Measurements from ENCODE around the gene SPRED2. TPM values are rescaled to one million over a fixed set of nuclear protein-coding genes. Genes with fewer than 3 reads are reported as not detected.

The SPRED2 gene, protein sequence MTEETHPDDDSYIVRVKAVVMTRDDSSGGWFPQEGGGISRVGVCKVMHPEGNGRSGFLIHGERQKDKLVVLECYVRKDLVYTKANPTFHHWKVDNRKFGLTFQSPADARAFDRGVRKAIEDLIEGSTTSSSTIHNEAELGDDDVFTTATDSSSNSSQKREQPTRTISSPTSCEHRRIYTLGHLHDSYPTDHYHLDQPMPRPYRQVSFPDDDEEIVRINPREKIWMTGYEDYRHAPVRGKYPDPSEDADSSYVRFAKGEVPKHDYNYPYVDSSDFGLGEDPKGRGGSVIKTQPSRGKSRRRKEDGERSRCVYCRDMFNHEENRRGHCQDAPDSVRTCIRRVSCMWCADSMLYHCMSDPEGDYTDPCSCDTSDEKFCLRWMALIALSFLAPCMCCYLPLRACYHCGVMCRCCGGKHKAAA
- total RNA-seq = 16.0 and 55.0 TPM in 2 replicates

GRCh38 chr2:65432227-65433190 lies at the start of gene SPRED2:
TSS of gene SPRED2 (minus strand) at chr2:65432599. CDS start at chr2:65431987, 612 bp downstream.

Other genes with a start within 250 kb of the SPRED2 start
- gene ACTR2, start 204.8 kb downstream of the SPRED2 start, total RNA-seq = 69.4 and 117 TPM in 2 replicates